GM12801 (cell line): ENCODE results near the gene SMIM7.

ENCODE experiments used
- TF ChIP-seq, protein P1 (sequence below): IDR thresholded peaks from one replicate; pipeline ENCODE4 v1.5.1; 2011; ENCODE audit warnings: control low read depth; ENCODE audit not compliant: insufficient read length; ENCODE audit errors: extremely low read depth

Gene SMIM7

DNA sequence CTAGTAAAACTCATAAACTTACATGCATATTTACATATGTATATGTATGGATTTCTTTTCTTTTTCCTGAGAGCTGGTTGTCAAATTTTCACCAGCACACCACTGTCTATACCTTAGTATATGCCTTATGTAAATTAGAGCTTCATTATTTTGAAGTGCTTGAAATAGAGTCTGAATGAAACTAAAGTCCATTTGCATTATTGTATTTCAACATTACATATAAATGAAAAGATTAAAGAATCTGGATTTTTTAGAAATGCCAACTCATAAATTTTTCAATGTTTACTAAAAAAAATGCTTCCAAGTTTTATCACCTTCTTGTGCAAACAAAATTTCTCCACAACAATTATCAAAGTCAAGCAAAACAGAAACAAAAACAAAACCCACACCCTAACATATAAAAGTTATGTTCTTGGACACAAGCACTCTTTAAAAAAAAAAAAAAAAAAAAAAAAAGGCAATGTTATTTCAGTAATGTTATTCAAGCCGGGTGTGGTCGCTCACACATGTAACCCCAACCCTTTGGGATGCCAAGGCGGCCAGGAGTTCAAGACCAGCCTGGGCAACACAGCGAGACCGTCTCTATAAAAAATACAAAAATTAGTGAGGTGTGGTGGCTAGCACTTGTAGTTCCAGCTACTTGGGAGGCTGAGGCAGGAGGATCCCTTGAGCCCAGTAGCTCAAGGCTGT is 50.3 kb downstream of the SMIM7 start:
- TF ChIP-seq, protein P1, sequence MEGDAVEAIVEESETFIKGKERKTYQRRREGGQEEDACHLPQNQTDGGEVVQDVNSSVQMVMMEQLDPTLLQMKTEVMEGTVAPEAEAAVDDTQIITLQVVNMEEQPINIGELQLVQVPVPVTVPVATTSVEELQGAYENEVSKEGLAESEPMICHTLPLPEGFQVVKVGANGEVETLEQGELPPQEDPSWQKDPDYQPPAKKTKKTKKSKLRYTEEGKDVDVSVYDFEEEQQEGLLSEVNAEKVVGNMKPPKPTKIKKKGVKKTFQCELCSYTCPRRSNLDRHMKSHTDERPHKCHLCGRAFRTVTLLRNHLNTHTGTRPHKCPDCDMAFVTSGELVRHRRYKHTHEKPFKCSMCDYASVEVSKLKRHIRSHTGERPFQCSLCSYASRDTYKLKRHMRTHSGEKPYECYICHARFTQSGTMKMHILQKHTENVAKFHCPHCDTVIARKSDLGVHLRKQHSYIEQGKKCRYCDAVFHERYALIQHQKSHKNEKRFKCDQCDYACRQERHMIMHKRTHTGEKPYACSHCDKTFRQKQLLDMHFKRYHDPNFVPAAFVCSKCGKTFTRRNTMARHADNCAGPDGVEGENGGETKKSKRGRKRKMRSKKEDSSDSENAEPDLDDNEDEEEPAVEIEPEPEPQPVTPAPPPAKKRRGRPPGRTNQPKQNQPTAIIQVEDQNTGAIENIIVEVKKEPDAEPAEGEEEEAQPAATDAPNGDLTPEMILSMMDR: no peak

DNA sequence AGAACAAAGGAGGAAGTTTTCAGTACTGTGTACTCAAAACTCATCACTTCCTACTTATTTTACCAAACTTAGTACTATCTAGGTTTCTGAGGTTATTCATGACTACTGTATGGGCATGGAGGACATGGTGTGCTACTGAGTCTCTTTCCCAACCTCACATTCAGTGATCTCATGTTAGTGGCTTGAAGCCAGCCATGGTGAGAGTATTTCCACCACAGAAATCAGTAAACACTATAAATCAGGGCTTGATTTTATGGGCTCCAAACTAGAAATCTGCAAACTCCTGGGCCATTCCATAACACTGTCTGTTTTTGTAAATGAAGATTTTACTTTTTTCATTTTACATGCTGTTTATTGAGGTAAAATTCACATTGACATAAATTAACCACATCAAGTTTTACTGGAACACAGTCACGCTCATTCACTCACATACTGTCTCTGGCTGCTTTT is 51.6 kb downstream of the SMIM7 start:
- TF ChIP-seq, protein P1: no peak

DNA sequence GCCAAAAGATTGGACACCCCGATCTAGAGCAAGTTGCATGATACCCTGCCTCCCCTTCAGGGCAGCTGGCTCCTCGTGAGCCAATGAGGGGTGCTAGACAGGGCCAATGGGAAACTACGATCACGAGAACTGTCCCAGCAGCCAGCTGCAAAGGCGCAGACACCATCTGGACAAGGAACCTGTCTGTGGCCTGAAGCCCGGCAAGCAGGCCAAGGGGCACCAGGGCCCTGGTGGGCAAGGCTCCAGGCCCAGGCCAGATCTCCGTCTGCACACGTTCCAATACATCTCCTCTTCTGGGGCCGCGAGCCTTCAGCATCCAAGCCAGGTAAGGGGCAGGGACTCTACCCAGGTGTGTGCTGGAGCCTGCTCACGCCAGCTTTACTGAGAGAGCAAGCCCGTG is 52.1 kb downstream of the SMIM7 start:
- TF ChIP-seq, protein P1: no peak

DNA sequence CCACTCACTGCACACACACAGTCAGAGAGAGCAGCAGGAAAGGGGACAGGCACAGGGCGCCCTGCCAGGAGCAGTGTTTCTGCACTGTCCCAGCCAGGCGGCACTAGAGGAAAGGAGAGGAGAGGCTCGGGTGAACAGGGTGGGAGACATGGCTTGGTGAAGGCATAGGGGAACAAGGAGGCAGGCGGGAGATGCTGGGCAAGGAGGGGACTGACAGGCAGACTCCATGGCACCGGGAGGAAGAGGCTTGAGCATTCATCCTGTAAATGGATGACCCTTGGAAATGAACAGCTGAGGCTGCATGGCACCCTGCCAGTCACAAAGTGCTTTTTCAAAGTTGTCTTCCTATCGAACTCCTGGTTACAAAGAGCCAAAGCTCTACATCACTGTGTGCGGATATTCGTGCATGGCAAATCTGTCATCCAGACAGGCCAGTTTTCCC is 54.4 kb downstream of the SMIM7 start:
- TF ChIP-seq, protein P1: no peak

DNA sequence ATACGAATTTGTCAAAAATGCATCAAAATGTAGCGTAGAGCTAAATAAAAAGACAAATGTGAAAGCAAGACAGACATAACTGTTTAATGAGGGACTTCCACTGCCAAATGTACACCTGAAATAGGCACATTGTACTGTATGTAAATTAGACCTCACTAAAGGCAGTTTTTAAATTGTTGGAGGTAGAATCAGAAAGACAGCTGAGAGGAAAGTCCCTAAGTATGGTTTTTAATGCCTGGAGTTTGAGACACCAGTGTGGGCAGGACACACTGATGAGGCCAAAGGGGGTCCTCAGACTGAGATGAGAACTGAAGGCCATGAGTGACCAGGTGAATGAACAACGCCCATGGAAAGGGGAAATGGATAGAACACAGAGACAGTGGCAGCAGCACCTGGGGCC is 54.8 kb downstream of the SMIM7 start:
- TF ChIP-seq, protein P1: no peak

DNA sequence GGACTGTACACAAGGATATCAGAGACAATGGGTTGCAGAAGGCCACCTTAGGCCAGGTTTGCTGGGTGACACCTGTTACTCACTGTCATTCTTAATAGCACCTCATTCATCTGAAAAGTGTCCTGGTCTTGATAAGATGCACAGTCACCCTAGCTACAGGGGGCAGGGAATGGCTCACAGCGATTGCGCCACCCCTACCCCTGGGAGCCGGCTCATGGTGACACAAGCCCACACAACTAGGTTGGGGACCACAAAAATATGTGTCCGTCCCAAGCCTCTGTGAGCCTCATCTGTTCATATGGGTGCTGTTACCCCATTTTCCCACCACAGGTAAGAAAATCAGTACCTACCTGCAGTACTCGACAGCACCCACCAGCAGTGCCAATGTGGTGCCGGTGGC is 55.3 kb downstream of the SMIM7 start:
- TF ChIP-seq, protein P1: no peak

DNA sequence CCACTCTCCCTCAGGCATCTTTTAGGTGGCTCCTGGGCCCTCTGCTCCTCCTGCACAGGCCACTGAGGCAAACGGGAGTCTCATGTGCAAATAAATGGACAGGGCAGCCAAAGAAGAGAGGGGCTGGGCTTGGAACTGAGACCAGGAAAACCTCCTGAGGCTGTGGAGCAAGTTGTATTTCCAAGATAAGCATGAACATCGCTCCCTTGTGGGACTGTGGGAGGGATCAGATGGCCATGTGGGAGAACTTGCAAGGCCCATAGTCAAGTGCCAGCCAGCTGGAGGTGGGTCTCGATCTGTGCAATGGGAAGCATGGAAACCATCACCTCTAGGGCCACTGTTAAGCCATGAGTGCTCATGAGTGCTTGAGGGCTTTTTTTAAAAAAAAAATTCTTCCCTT is 56.9 kb downstream of the SMIM7 start:
- TF ChIP-seq, protein P1: no peak
